Astrocyte (in vitro differentiated cells and primary cell): ENCODE results near the gene ENPP6. TPM values are rescaled to one million over a fixed set of nuclear protein-coding genes. Genes with fewer than 3 reads are reported as not detected.

Source experiments
- DNase-seq: peaks from one replicate; pipeline ENCODE4 v3.0.0-alpha.2; 2010; ENCODE audit warnings: low read depth
- FAIRE-seq: peaks from 2 replicates; lab custom pipeline; 2011; peaks lifted over from hg19 to GRCh38; lab: Jason Lieb, UNC
- H2AFZ ChIP-seq: 2 replicates; pipeline ENCODE4 v1.6.0; 2012; ENCODE audit warnings: low read depth, low read length, inconsistent platforms
- H3K27ac ChIP-seq: 2 replicates; pipeline ENCODE4 v1.5.1; 2011; ENCODE audit warnings: low read depth, low read length, inconsistent platforms
- H3K27me3 ChIP-seq: 2 replicates; pipeline ENCODE4 v1.6.0; 2011; ENCODE audit warnings: low read length, inconsistent platforms; ENCODE audit not compliant: insufficient read depth
- H3K36me3 ChIP-seq: 2 replicates; pipeline ENCODE4 v1.5.1; 2011; ENCODE audit warnings: low read length, inconsistent platforms; ENCODE audit not compliant: insufficient read depth
- H3K4me1 ChIP-seq: 2 replicates; pipeline ENCODE4 v1.5.1; 2011; ENCODE audit warnings: low read length, inconsistent platforms; ENCODE audit not compliant: insufficient read depth
- H3K4me2 ChIP-seq: 2 replicates; pipeline ENCODE4 v1.6.0; 2012; ENCODE audit warnings: low read length, inconsistent platforms
- H3K4me3 ChIP-seq: 2 replicates; pipeline ENCODE4 v1.5.1; 2011; ENCODE audit warnings: low read depth, mild to moderate bottlenecking, low read length, inconsistent platforms; ENCODE audit not compliant: insufficient read depth
- H3K79me2 ChIP-seq: 2 replicates; pipeline ENCODE4 v1.6.0; 2012; ENCODE audit warnings: mild to moderate bottlenecking, low read length, inconsistent platforms; ENCODE audit not compliant: insufficient read depth
- H3K9ac ChIP-seq: 2 replicates; pipeline ENCODE4 v1.6.0; 2012; ENCODE audit warnings: mild to moderate bottlenecking, low read length, inconsistent platforms
- H3K9me3 ChIP-seq: 2 replicates; pipeline ENCODE4 v1.5.1; 2012; ENCODE audit warnings: low read depth, mild to moderate bottlenecking, low read length, inconsistent platforms; ENCODE audit not compliant: insufficient read depth
- H4K20me1 ChIP-seq: 2 replicates; pipeline ENCODE4 v1.6.0; 2012; ENCODE audit warnings: low read length, inconsistent platforms; ENCODE audit not compliant: insufficient read depth
- H3K27ac Mint-ChIP-seq: one replicate; pipeline ENCODE4 v1.8.0; 2021; ENCODE audit warnings: mild to moderate bottlenecking, mixed read lengths; ENCODE audit not compliant: unreplicated experiment
- H3K27me3 Mint-ChIP-seq: one replicate; pipeline ENCODE4 v1.8.0; 2021; ENCODE audit warnings: low read depth, mixed read lengths; ENCODE audit not compliant: unreplicated experiment
- H3K36me3 Mint-ChIP-seq: one replicate; pipeline ENCODE4 v1.8.0; 2021; ENCODE audit warnings: low read depth, mixed read lengths; ENCODE audit not compliant: unreplicated experiment
- H3K4me1 Mint-ChIP-seq: one replicate; pipeline ENCODE4 v1.8.0; 2021; ENCODE audit warnings: low read depth, mixed read lengths; ENCODE audit not compliant: unreplicated experiment
- H3K4me3 Mint-ChIP-seq: one replicate; pipeline ENCODE4 v1.8.0; 2021; ENCODE audit warnings: mild to moderate bottlenecking, moderate library complexity, mixed read lengths; ENCODE audit not compliant: unreplicated experiment
- H3K9me3 Mint-ChIP-seq: one replicate; pipeline ENCODE4 v1.8.0; 2021; ENCODE audit warnings: mild to moderate bottlenecking, mixed read lengths; ENCODE audit not compliant: unreplicated experiment
- CTCF ChIP-seq: IDR thresholded peaks from 2 replicates; pipeline ENCODE4 v1.5.1; 2011; ENCODE audit warnings: low read depth, mild to moderate bottlenecking, inconsistent platforms, low read length, moderate library complexity; ENCODE audit not compliant: insufficient read depth
- EZH2 ChIP-seq: IDR thresholded peaks from 2 replicates; pipeline ENCODE4 v1.6.1; 2012; ENCODE audit warnings: mild to moderate bottlenecking, low read length, inconsistent platforms; ENCODE audit not compliant: insufficient read depth
- total RNA-seq: library from RNA; stranded (reverse); gene quantifications from 2 replicates; pipeline ENCODE4 v1.2.1, GENCODE V29; 2021

The ENPP6 gene
- total RNA-seq, 1 donor from 2014 or later, result 0.50 TPM

- Mint-ChIP-seq H3K27me3 (peaks cover 42% of the 10 kb centered on the region), H3K36me3 (peaks cover 1% of the 10 kb centered on the region), H3K4me3 (no peak overlapping the region), H3K9me3 (no peaks in the 10 kb centered on the region), H3K27ac (no peak overlapping the region), H3K4me1 (no peaks in the 10 kb centered on the region)
- H3K27ac ChIP-seq, result no peak overlapping the region
- no peak overlapping the region for H3K9ac ChIP-seq
- FAIRE-seq, result no peak
- no peaks in the 10 kb centered on the region for H3K27me3 ChIP-seq
- H2AFZ ChIP-seq, result no peak overlapping the region
- no peaks in the 10 kb centered on the region for H3K36me3 ChIP-seq
- no peaks in the 10 kb centered on the region for H3K79me2 ChIP-seq
- no peaks in the 10 kb centered on the region for H3K4me1 ChIP-seq
- no peak for DNase-seq
- H4K20me1 ChIP-seq, result no peaks in the 10 kb centered on the region
- TF ChIP-seq CTCF (no peak), EZH2 (no peak)
- H3K4me2 ChIP-seq, result no peak overlapping the region
- H3K9me3 ChIP-seq, result no peaks in the 10 kb centered on the region
- H3K4me3 ChIP-seq, result no peak overlapping the region
Measured at GRCh38 chr4:184114431-184114830, 103.2 kb downstream of the ENPP6 start.

- Histone ChIP-seq H4K20me1 (no peaks in the 10 kb centered on the region), H3K9me3 (no peaks in the 10 kb centered on the region), H2AFZ (no peak overlapping the region), H3K27me3 (no peaks in the 10 kb centered on the region), H3K27ac (no peak overlapping the region), H3K36me3 (no peaks in the 10 kb centered on the region), H3K9ac (no peak overlapping the region), H3K4me1 (no peaks in the 10 kb centered on the region), H3K4me2 (no peak overlapping the region), H3K4me3 (no peak overlapping the region), H3K79me2 (no peaks in the 10 kb centered on the region)
- Mint-ChIP-seq H3K4me3 (no peak overlapping the region), H3K27me3 (peaks cover 30% of the 10 kb centered on the region), H3K4me1 (no peaks in the 10 kb centered on the region), H3K27ac (no peak overlapping the region), H3K9me3 (no peaks in the 10 kb centered on the region), H3K36me3 (peaks cover 1% of the 10 kb centered on the region)
- no peak for FAIRE-seq
- DNase-seq, result no peak
- TF ChIP-seq CTCF, result no peak
- no peak for TF ChIP-seq EZH2
Measured at GRCh38 chr4:184112006-184112550, 105.6 kb downstream of the ENPP6 start.

- Histone ChIP-seq H3K9me3 (no peaks in the 10 kb centered on the region), H4K20me1 (no peaks in the 10 kb centered on the region), H3K36me3 (no peaks in the 10 kb centered on the region), H3K27ac (no peak overlapping the region), H2AFZ (no peak overlapping the region), H3K79me2 (no peaks in the 10 kb centered on the region), H3K27me3 (no peaks in the 10 kb centered on the region), H3K9ac (no peak overlapping the region), H3K4me1 (no peaks in the 10 kb centered on the region), H3K4me3 (no peak overlapping the region), H3K4me2 (no peak overlapping the region)
- FAIRE-seq (no peak), DNase-seq (no peak)
- Mint-ChIP-seq H3K27me3 (peaks cover 27% of the 10 kb centered on the region), H3K4me3 (no peak overlapping the region), H3K27ac (no peak overlapping the region), H3K9me3 (no peaks in the 10 kb centered on the region), H3K36me3 (peaks cover 1% of the 10 kb centered on the region), H3K4me1 (no peaks in the 10 kb centered on the region)
- TF ChIP-seq EZH2, result no peak
- no peak for TF ChIP-seq CTCF
Measured at GRCh38 chr4:184111233-184111832, 106.3 kb downstream of the ENPP6 start.
